Fibroblast of skin of left quadriceps (primary cell): ENCODE measurements around the gene NELL1.

Source experiments
- DNase-seq, 2 experiments: peaks; one replicate each; pipeline ENCODE4 v3.0.0-alpha.2; 2013; ENCODE audit warnings: low read depth in 2 of 2

Gene NELL1

GRCh38 chr11:20966489-20966888 is 297.1 kb downstream of the NELL1 start:
- no peak for DNase-seq

- no peak for DNase-seq
These were observed 304.7 kb downstream of the NELL1 start for GRCh38 chr11:20973940-20974559.

GRCh38 chr11:20980736-20981135 is 311.4 kb downstream of the NELL1 start:
- no peak for DNase-seq

GRCh38 chr11:20990447-20990846 is 321.1 kb downstream of the NELL1 start:
- no peak for DNase-seq

- DNase-seq = no peak
These were observed 322.1 kb downstream of the NELL1 start for GRCh38 chr11:20991471-20991870.

GRCh38 chr11:21007297-21007696 is 337.9 kb downstream of the NELL1 start:
- no peak for DNase-seq

GRCh38 chr11:21018248-21018647 is 348.9 kb downstream of the NELL1 start:
- no peak for DNase-seq

GRCh38 chr11:21026685-21027084 is 357.3 kb downstream of the NELL1 start:
- no peak for DNase-seq

- DNase-seq = no peak
These were observed 368.5 kb downstream of the NELL1 start for GRCh38 chr11:21037850-21038249.

GRCh38 chr11:21038801-21039200 is 369.4 kb downstream of the NELL1 start:
- no peak for DNase-seq

- no peak for DNase-seq
These were observed 371.2 kb downstream of the NELL1 start for GRCh38 chr11:21040630-21041029.

- no peak for DNase-seq
These were observed 379.2 kb downstream of the NELL1 start for GRCh38 chr11:21048626-21049025.

- DNase-seq = no peak
These were observed 384.1 kb downstream of the NELL1 start for GRCh38 chr11:21053466-21053865.

- no peak for DNase-seq
These were observed 387.3 kb downstream of the NELL1 start for GRCh38 chr11:21056644-21057043.

- no peak for DNase-seq
These were observed 390.5 kb downstream of the NELL1 start for GRCh38 chr11:21059879-21060278.

GRCh38 chr11:21066030-21066429 is 396.6 kb downstream of the NELL1 start:
- DNase-seq = no peak

GRCh38 chr11:21068886-21069285 is 399.5 kb downstream of the NELL1 start:
- DNase-seq = no peak

- no peak for DNase-seq
These were observed 400.5 kb downstream of the NELL1 start for GRCh38 chr11:21069909-21070308.

GRCh38 chr11:21072558-21072957 is 403.2 kb downstream of the NELL1 start:
- no peak for DNase-seq

GRCh38 chr11:21082853-21083252 is 413.5 kb downstream of the NELL1 start:
- no peak for DNase-seq

GRCh38 chr11:21088930-21089329 is 419.5 kb downstream of the NELL1 start:
- DNase-seq = no peak

GRCh38 chr11:21104641-21105040 is 435.3 kb downstream of the NELL1 start:
- no peak for DNase-seq

GRCh38 chr11:21105196-21105917 is 436.0 kb downstream of the NELL1 start:
- no peak for DNase-seq

GRCh38 chr11:21109341-21109740 is 440.0 kb downstream of the NELL1 start:
- no peak for DNase-seq
